ENCODE data around the gene SRCAP. TPM values are rescaled to one million over a fixed set of nuclear protein-coding genes. Genes with fewer than 3 reads are reported as not detected.

SRCAP gene
- total and polyA plus RNA-seq, 2 of the 8 experiments (the other 6 are each of a cell fraction or from before 2014, with no cell fraction given), result 5.5 to 54.3 TPM

DNA sequence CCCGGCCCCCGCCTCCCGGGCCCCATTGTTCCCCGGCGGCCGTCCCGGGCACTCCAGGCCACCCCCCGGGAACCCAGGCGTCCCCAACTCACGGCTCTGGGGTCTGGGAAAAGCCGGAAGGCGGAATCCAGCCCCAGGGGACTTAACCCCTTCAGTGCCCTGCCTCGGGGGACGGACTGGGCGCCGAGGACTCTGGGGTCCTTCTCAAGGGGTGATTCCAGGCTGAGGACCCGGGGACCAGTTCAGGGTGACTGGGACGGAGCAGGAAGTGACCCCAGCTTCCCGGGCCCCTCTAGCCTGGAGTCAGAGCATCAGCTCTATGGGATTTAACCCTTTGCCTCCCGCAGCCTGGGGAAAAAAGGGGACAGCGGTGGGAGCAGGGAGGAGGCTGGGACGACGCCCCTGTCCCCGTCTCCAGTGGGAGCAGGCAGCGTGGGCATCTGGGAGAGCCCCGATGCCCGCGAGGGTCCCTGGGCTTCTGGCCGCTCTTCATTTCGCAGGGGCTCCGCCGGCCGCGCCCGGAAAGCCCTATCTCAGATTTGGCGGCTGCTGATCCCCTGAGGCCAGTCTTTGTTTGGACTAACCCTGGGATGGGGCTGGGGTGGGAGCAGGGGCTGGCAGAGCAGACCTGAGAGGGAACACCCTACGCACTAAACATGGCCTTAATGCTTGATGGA lies 88.1 kb downstream of the SRCAP start, which contains the start of gene ZNF629 (continued):
- TF ChIP-seq NANOG (IDR thresholded peaks at IDR 0.05; ENCODE audit: insufficient read depth, low read depth, low read length, poor library complexity, severe bottlenecking) (no peak), CBX5 (IDR thresholded peaks at IDR 0.05; ENCODE audit: low read depth, low read length) (no peak), BRCA1 (IDR thresholded peaks at IDR 0.05; ENCODE audit: low read depth, low read length) (no peak), POU5F1 (IDR thresholded peaks at IDR 0.05; ENCODE audit: low read depth, low read length) (no peak), ASH2L (IDR thresholded peaks at IDR 0.05; ENCODE audit: low read length) (no peak), CTBP2 (IDR thresholded peaks at IDR 0.05; ENCODE audit: borderline replicate concordance, insufficient read depth, insufficient read length, low read length) (no peak), SP4 (IDR thresholded peaks at IDR 0.05; ENCODE audit: low read length) (no peak), SIX5 (IDR thresholded peaks at IDR 0.05; ENCODE audit: low read depth, low read length) (no peak), RFX5 (IDR thresholded peaks at IDR 0.05; ENCODE audit: borderline replicate concordance, low read depth, low read length) (no peak), RBBP5 (IDR thresholded peaks at IDR 0.05; ENCODE audit: borderline replicate concordance, low read depth, low read length) (no peak), PHF8 (conservative IDR thresholded peaks at IDR 0.05; ENCODE audit: low read depth, low read length) (peak; percentile 66; the same call in 1 of the 2 replicates), EZH2 (IDR thresholded peaks at IDR 0.05; ENCODE audit: low read depth, low read length, severe bottlenecking) (no peak), HDAC6 (IDR thresholded peaks at IDR 0.05; ENCODE audit: low read depth, low read length) (no peak), RAD21 (IDR thresholded peaks at IDR 0.05 in 1 of 2, conservative IDR thresholded peaks at IDR 0.05 in 1 of 2; ENCODE audit: low read depth in 2 of 2, low read length in 2 of 2) (peak in 1 of 2 experiments; percentile 17; a peak in 1 of 4 replicates), RNF2 (IDR thresholded peaks at IDR 0.05; ENCODE audit: borderline replicate concordance, low read depth, low read length, missing control alignments, poor library complexity, severe bottlenecking) (no peak), POLR2A (IDR thresholded peaks at IDR 0.05; ENCODE audit: control extremely low read depth in 1 of 2, low read depth in 2 of 2, low read length in 2 of 2) (peak in 1 of 2 experiments; percentile 59; a peak in 2 of 3 replicates), TAF7 (optimal IDR thresholded peaks at IDR 0.05; ENCODE audit: borderline replicate concordance, low read depth, low read length) (peak; percentile 87), KDM4A (IDR thresholded peaks at IDR 0.05; ENCODE audit: low read depth, low read length, severe bottlenecking) (peak; percentile 88), FOSL1 (IDR thresholded peaks at IDR 0.05; ENCODE audit: insufficient read depth, low read depth, low read length) (no peak)
- TF ChIP-seq, protein P1, sequence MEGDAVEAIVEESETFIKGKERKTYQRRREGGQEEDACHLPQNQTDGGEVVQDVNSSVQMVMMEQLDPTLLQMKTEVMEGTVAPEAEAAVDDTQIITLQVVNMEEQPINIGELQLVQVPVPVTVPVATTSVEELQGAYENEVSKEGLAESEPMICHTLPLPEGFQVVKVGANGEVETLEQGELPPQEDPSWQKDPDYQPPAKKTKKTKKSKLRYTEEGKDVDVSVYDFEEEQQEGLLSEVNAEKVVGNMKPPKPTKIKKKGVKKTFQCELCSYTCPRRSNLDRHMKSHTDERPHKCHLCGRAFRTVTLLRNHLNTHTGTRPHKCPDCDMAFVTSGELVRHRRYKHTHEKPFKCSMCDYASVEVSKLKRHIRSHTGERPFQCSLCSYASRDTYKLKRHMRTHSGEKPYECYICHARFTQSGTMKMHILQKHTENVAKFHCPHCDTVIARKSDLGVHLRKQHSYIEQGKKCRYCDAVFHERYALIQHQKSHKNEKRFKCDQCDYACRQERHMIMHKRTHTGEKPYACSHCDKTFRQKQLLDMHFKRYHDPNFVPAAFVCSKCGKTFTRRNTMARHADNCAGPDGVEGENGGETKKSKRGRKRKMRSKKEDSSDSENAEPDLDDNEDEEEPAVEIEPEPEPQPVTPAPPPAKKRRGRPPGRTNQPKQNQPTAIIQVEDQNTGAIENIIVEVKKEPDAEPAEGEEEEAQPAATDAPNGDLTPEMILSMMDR (IDR thresholded peaks at IDR 0.05; ENCODE audit: control extremely low read depth in 1 of 3, insufficient read depth in 1 of 3, low read depth in 1 of 3, low read length in 3 of 3), result peak in 1 of 3 experiments; percentile 17; a peak in 1 of 4 replicates

Measured in H1 (cell line).